DND-41 (cell line): ENCODE results near the gene RING1.

Experiments
- ATAC-seq: fragments of 200-7000 bp; cut with Tn5 transposase; 3 replicates; pipeline ENCODE4 v1.9.1; 2021; ENCODE audit warnings: low read depth; ENCODE audit not compliant: insufficient read depth
- DNase-seq: peaks from one replicate; pipeline ENCODE4 v3.0.0-alpha.2; 2020
- H2AFZ ChIP-seq: 2 replicates; pipeline ENCODE4 v1.6.0; 2012; ENCODE audit warnings: low read depth, low read length
- H3K27ac ChIP-seq: 2 replicates; pipeline ENCODE4 v1.5.1; 2012; ENCODE audit warnings: low read length, inconsistent platforms
- H3K27me3 ChIP-seq: fragments of 200-600 bp; sonication (generic); 2 replicates; pipeline ENCODE4 v1.6.0; 2012; ENCODE audit warnings: low read length, mild to moderate bottlenecking, inconsistent platforms; ENCODE audit not compliant: insufficient read depth, poor library complexity
- H3K36me3 ChIP-seq: 2 replicates; pipeline ENCODE4 v1.5.1; 2012; ENCODE audit warnings: low read length, inconsistent platforms; ENCODE audit not compliant: insufficient read depth
- H3K4me1 ChIP-seq: 2 replicates; pipeline ENCODE4 v1.5.1; 2012; ENCODE audit warnings: mild to moderate bottlenecking, low read length; ENCODE audit not compliant: insufficient read depth
- H3K4me2 ChIP-seq: 2 replicates; pipeline ENCODE4 v1.6.0; 2012; ENCODE audit warnings: mild to moderate bottlenecking, moderate library complexity, low read length, inconsistent platforms; ENCODE audit not compliant: insufficient read depth
- H3K4me3 ChIP-seq, 2 experiments: fragments of 200-600 bp in 1 of 2; shearing (Covaris generic) in 1 of 2; 2 replicates each; pipeline ENCODE4 v1.5.1; 2012 to 2016; ENCODE audit warnings: inconsistent platforms in 2 of 2, low read length in 2 of 2, mild to moderate bottlenecking in 2 of 2, low read depth in 1 of 2, moderate library complexity in 1 of 2
- H3K79me2 ChIP-seq: 2 replicates; pipeline ENCODE4 v1.6.0; 2012; ENCODE audit warnings: low read length, inconsistent platforms; ENCODE audit not compliant: insufficient read depth
- H3K9ac ChIP-seq: 2 replicates; pipeline ENCODE4 v1.6.0; 2012; ENCODE audit warnings: low read depth, mild to moderate bottlenecking, inconsistent platforms, low read length, moderate library complexity
- H3K9me3 ChIP-seq: 2 replicates; pipeline ENCODE4 v1.5.1; 2012; ENCODE audit warnings: low read length, moderate library complexity, mild to moderate bottlenecking, inconsistent platforms; ENCODE audit not compliant: insufficient read depth, severe bottlenecking
- H4K20me1 ChIP-seq: 2 replicates; pipeline ENCODE4 v1.6.0; 2012; ENCODE audit warnings: low read length; ENCODE audit not compliant: insufficient read depth
- CTCF ChIP-seq: IDR thresholded peaks from 2 replicates; pipeline ENCODE4 v1.5.1; 2012; ENCODE audit warnings: borderline replicate concordance, low read length, moderate library complexity, mild to moderate bottlenecking; ENCODE audit not compliant: poor library complexity, severe bottlenecking; ENCODE audit errors: extremely low read depth
- EZH2 ChIP-seq: IDR thresholded peaks from 3 replicates; pipeline ENCODE4 v1.6.1; 2012; ENCODE audit warnings: borderline replicate concordance, low read depth, mild to moderate bottlenecking, moderate library complexity, low read length, inconsistent platforms; ENCODE audit not compliant: severe bottlenecking

The RING1 gene

GRCh38 chr6:33171880-33172687 is 36.2 kb upstream of the RING1 start:
- Histone ChIP-seq H3K4me1 (no peaks in the 10 kb centered on the region), H3K27me3 (no peaks in the 10 kb centered on the region), H3K4me3 (no peak overlapping the region), H3K79me2 (no peaks in the 10 kb centered on the region), H3K36me3 (no peaks in the 10 kb centered on the region), H3K9ac (no peak overlapping the region), H4K20me1 (no peaks in the 10 kb centered on the region), H3K9me3 (no peaks in the 10 kb centered on the region), H3K4me2 (no peak overlapping the region), H3K27ac (no peak overlapping the region), H2AFZ (no peak overlapping the region)
- no peak for TF ChIP-seq EZH2
- TF ChIP-seq CTCF, result no peak
- DNase-seq (no peak), ATAC-seq (no peak)

- H3K4me3 ChIP-seq, result no peak overlapping the region
- DNase-seq, result no peak
- H3K4me1 ChIP-seq, result no peaks in the 10 kb centered on the region
- no peaks in the 10 kb centered on the region for H4K20me1 ChIP-seq
- H3K79me2 ChIP-seq, result no peaks in the 10 kb centered on the region
- no peaks in the 10 kb centered on the region for H3K9me3 ChIP-seq
- H3K27me3 ChIP-seq, result no peaks in the 10 kb centered on the region
- TF ChIP-seq EZH2 (no peak), CTCF (peak; percentile 57)
- H2AFZ ChIP-seq, result no peak overlapping the region
- no peak for ATAC-seq
- H3K9ac ChIP-seq, result no peak overlapping the region
- no peak overlapping the region for H3K4me2 ChIP-seq
- H3K36me3 ChIP-seq, result no peaks in the 10 kb centered on the region
- no peak overlapping the region for H3K27ac ChIP-seq
These were observed 35.4 kb upstream of the RING1 start for GRCh38 chr6:33172688-33173534.

GRCh38 chr6:33173535-33174180 is 34.6 kb upstream of the RING1 start:
- Histone ChIP-seq H3K9me3 (no peaks in the 10 kb centered on the region), H3K4me2 (no peak overlapping the region), H3K79me2 (no peaks in the 10 kb centered on the region), H3K4me1 (no peaks in the 10 kb centered on the region), H3K4me3 (no peak overlapping the region), H3K9ac (no peak overlapping the region), H3K36me3 (no peaks in the 10 kb centered on the region), H3K27me3 (no peaks in the 10 kb centered on the region), H4K20me1 (no peaks in the 10 kb centered on the region), H2AFZ (no peak overlapping the region), H3K27ac (no peak overlapping the region)
- DNase-seq (no peak), ATAC-seq (no peak)
- no peak for TF ChIP-seq EZH2
- TF ChIP-seq CTCF, result no peak
